Non-pigmented ciliary epithelial cell (primary cell): ENCODE data around the gene NUDT5.
"Not testable (repeated sequence)": the region's sequence is repeated elsewhere in the genome, so short reads cannot be mapped to it uniquely, and the experiment has no call there.

Experiments
- DNase-seq: peaks from one replicate; pipeline ENCODE4 v3.0.0-alpha.2; 2010; ENCODE audit warnings: low read depth

NUDT5 gene

GRCh38 chr10:12205082-12205481 lies 9.4 kb upstream of the NUDT5 start:
- DNase-seq: no peak

GRCh38 chr10:12202226-12202625 lies 6.5 kb upstream of the NUDT5 start:
- DNase-seq: no peak

GRCh38 chr10:12201543-12201942 lies 5.9 kb upstream of the NUDT5 start:
- DNase-seq: no peak

GRCh38 chr10:12200850-12201249 lies 5.2 kb upstream of the NUDT5 start:
- DNase-seq: no peak

- no peak for DNase-seq
Measured at GRCh38 chr10:12198156-12198555, 2.5 kb upstream of the NUDT5 start.

GRCh38 chr10:12196531-12197211 lies 980 bp upstream of the NUDT5 start:
- DNase-seq: no peak

GRCh38 chr10:12195281-12195602 lies 449 bp downstream of the NUDT5 start:
- DNase-seq: no peak

GRCh38 chr10:12194752-12195271 lies 879 bp downstream of the NUDT5 start:
- no peak for DNase-seq

- no peak for DNase-seq
Measured at GRCh38 chr10:12193193-12193592, 2.5 kb downstream of the NUDT5 start.

- DNase-seq: no peak
Measured at GRCh38 chr10:12191715-12192114, 4.0 kb downstream of the NUDT5 start.

- no peak for DNase-seq
Measured at GRCh38 chr10:12189426-12189825, 6.3 kb downstream of the NUDT5 start.

GRCh38 chr10:12188656-12189055 lies 7.0 kb downstream of the NUDT5 start:
- DNase-seq: no peak

GRCh38 chr10:12187321-12187905 lies 8.3 kb downstream of the NUDT5 start:
- no peak for DNase-seq

- DNase-seq: no peak
Measured at GRCh38 chr10:12186323-12186722, 9.4 kb downstream of the NUDT5 start.

GRCh38 chr10:12184165-12184564 lies 11.5 kb downstream of the NUDT5 start:
- DNase-seq: no peak

- no peak for DNase-seq
Measured at GRCh38 chr10:12181065-12181775, 14.5 kb downstream of the NUDT5 start.

- no peak for DNase-seq
Measured at GRCh38 chr10:12180221-12180974, 15.3 kb downstream of the NUDT5 start.

- no peak for DNase-seq
Measured at GRCh38 chr10:12179606-12180170, 16.0 kb downstream of the NUDT5 start.

GRCh38 chr10:12177642-12178041 lies 18.0 kb downstream of the NUDT5 start:
- DNase-seq: no peak

- DNase-seq: not testable (repeated sequence)
Measured at GRCh38 chr10:12171512-12171911, 24.2 kb downstream of the NUDT5 start.

GRCh38 chr10:12165999-12166775 lies 29.5 kb downstream of the NUDT5 start:
- no peak for DNase-seq
